GM08714 (cell line): ENCODE measurements around the gene ERLIN1.

Experiments
- H3K4me3 ChIP-seq: fragments of 200-500 bp; sonication (Bioruptor generic); 2 replicates; pipeline ENCODE4 v1.5.1; 2014; ENCODE audit warnings: mild to moderate bottlenecking, low read length, inconsistent platforms
- ZNF274 ChIP-seq: IDR thresholded peaks from 2 replicates; pipeline ENCODE4 v1.6.1; 2012; ENCODE audit warnings: mild to moderate bottlenecking, low read depth, low read length

ERLIN1 gene

GRCh38 chr10:100101192-100102076, 84.4 kb downstream of the ERLIN1 start:
- no peak for TF ChIP-seq ZNF274
- H3K4me3 ChIP-seq, result no peak overlapping the region

- TF ChIP-seq ZNF274, result no peak
- no peak overlapping the region for H3K4me3 ChIP-seq
Observed at GRCh38 chr10:100100651-100101184, 85.1 kb downstream of the ERLIN1 start.
